KOPT-K1 (cell line): Measurements from ENCODE around the gene HDLBP.
"Not testable (repeated sequence)": the region's sequence is repeated elsewhere in the genome, so short reads cannot be mapped to it uniquely, and the experiment has no call there.

Experiments
- H3K27ac ChIP-seq: fragments of 200-600 bp; sonication (generic); 2 replicates; pipeline ENCODE4 v1.5.1; 2016; ENCODE audit warnings: antibody characterized with exemption, mild to moderate bottlenecking, low read depth, low read length; ENCODE audit not compliant: poor library complexity, severe bottlenecking
- H3K36me3 ChIP-seq: fragments of 200-600 bp; sonication (generic); 2 replicates; pipeline ENCODE4 v1.5.1; 2017; ENCODE audit warnings: antibody characterized with exemption, mild to moderate bottlenecking, low read length, moderate library complexity; ENCODE audit not compliant: insufficient read depth
- H3K9me3 ChIP-seq: fragments of 200-600 bp; sonication (generic); 2 replicates; pipeline ENCODE4 v1.5.1; 2017; ENCODE audit warnings: antibody characterized with exemption, low read length, mild to moderate bottlenecking; ENCODE audit not compliant: insufficient read depth, poor library complexity, severe bottlenecking

The HDLBP gene

GRCh38 chr2:241278306-241278705 lies 37.2 kb downstream of the HDLBP start:
- not testable (repeated sequence) for H3K27ac ChIP-seq
- H3K36me3 ChIP-seq = peaks cover 16% of the 10 kb centered on the region
- H3K9me3 ChIP-seq = peaks cover 14% of the 10 kb centered on the region

DNA sequence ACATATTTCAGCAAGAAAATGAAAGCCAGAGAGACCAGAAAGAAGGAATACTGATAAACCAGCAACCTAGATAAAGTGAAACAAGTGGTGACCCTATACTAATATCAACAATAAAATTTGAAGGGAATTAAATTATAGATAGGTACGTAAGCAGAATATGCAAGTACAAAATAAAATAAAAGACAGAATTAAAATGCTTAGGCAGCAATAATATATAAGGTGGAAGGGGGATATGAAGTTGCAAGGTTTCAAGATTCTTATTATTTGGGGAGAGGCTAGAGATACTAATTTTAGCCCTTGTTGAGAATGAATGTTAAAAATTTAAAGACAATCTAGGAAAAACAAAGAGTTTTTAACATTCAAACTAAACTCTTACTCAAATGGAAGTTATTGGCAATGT lies 39.6 kb downstream of the HDLBP start:
- H3K27ac ChIP-seq = no peak overlapping the region
- peaks cover 16% of the 10 kb centered on the region for H3K36me3 ChIP-seq

GRCh38 chr2:241275504-241275903 lies 40.0 kb downstream of the HDLBP start:
- peaks cover 16% of the 10 kb centered on the region for H3K36me3 ChIP-seq
- H3K9me3 ChIP-seq = peaks cover 14% of the 10 kb centered on the region
- H3K27ac ChIP-seq = no peak overlapping the region

More for the DNA sequence above, 39.6 kb downstream of the HDLBP start:
- H3K9me3 ChIP-seq = peaks cover 14% of the 10 kb centered on the region

- Histone ChIP-seq H3K9me3 (peaks cover 14% of the 10 kb centered on the region), H3K27ac (no peak overlapping the region), H3K36me3 (peaks cover 9% of the 10 kb centered on the region; the same call in 1 of the 2 replicates)
Measured at GRCh38 chr2:241274127-241274526, 41.3 kb downstream of the HDLBP start.

- no peak overlapping the region for H3K27ac ChIP-seq
- peaks cover 14% of the 10 kb centered on the region for H3K9me3 ChIP-seq
Measured at GRCh38 chr2:241273210-241274020, 42.1 kb downstream of the HDLBP start.

GRCh38 chr2:241272303-241273209 lies 42.9 kb downstream of the HDLBP start:
- H3K9me3 ChIP-seq = peaks cover 14% of the 10 kb centered on the region
- peaks cover 13% of the 10 kb centered on the region for H3K36me3 ChIP-seq
- H3K27ac ChIP-seq = no peak overlapping the region

More at GRCh38 chr2:241273210-241274020, 42.1 kb downstream of the HDLBP start:
- H3K36me3 ChIP-seq = peaks cover 9% of the 10 kb centered on the region; the same call in 1 of the 2 replicates

- H3K27ac ChIP-seq = no peak overlapping the region
- peaks cover 20% of the 10 kb centered on the region for H3K36me3 ChIP-seq
- peaks cover 14% of the 10 kb centered on the region for H3K9me3 ChIP-seq
Measured at GRCh38 chr2:241271706-241272302, 43.7 kb downstream of the HDLBP start.

DNA sequence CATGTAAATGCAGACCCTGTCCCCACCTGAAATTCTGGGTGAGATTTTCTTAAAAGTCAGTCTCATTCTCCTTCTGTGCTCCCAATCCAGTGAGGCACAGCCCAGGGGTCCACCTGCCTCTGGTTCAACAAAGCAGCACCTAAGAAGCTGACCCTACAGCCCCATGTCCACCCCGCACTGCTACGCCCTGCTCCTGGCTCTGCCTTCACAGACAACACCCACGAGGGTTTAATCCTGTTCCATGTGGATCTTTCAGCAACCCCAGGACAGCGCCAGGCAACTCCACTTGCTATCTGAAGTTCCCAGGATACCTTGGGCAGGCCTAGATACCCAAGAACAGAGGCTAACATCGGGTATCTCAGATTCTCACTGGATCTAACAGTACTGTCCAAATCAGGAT lies 44.9 kb downstream of the HDLBP start:
- Histone ChIP-seq H3K27ac (no peak overlapping the region), H3K9me3 (peaks cover 4% of the 10 kb centered on the region), H3K36me3 (peaks cover 32% of the 10 kb centered on the region)

DNA sequence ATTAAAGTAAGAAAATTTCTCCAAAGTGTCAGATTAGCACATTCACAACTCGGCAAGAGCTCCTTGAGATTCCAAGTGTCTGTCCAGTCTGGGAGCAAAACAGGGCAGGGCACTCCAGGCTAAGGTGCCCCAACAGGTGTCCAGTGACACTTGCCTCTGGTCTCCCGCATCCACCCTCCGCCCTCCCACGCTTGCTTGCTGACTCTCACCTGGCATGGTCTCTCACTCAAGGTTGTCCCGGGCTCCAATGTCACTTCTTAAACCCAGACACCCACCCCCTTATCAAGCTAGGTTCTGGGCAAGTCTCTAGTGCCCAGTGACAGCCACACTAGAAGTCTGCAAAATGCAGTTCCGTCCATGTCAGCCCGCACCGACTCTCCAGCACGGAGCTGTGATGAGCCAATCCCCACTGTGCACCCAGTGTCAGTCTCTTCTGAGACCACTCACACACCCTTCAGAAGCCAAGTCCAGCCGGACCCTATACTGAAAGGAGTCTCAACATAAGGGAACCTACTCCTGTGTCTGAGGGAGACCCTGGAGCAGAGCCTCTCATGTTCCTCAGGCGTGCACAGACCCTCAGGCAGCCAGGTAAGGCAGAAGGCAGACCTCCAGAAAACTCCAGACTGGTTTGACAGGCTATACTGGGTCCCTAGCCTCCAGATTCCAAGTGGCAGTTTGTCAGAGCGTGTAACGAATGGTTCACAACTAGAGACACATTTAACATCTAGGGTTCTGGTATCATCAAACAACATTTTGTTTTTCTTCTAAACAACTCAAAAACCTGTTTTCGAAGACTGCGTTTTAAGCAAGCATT lies 45.6 kb downstream of the HDLBP start:
- H3K27ac ChIP-seq = no peak overlapping the region
- H3K36me3 ChIP-seq = peaks cover 37% of the 10 kb centered on the region
- no peaks in the 10 kb centered on the region for H3K9me3 ChIP-seq

GRCh38 chr2:241268716-241269445 lies 46.6 kb downstream of the HDLBP start:
- H3K27ac ChIP-seq = no peak overlapping the region
- H3K36me3 ChIP-seq = peaks cover 42% of the 10 kb centered on the region
- no peaks in the 10 kb centered on the region for H3K9me3 ChIP-seq

DNA sequence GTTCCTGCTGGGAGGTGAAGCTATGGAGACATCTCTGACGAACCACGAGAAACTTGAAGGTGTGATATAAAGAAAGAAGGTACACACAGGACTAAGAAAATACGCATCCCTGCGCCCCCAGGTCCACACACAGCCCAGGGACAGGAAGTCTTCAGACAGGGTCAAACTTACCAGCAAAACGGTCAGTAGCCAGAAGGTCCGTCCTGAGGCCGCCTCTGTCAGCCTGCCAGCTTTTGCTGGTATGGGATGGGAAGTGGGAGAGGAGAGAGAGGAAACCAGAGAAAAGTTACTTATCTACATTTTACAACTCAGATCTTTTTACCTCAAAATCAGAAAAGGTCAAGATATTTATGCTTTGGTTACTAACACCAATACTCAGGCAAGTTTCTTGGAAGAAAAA lies 47.2 kb downstream of the HDLBP start:
- no peak overlapping the region for H3K27ac ChIP-seq
- no peaks in the 10 kb centered on the region for H3K9me3 ChIP-seq
- H3K36me3 ChIP-seq = peaks cover 42% of the 10 kb centered on the region

DNA sequence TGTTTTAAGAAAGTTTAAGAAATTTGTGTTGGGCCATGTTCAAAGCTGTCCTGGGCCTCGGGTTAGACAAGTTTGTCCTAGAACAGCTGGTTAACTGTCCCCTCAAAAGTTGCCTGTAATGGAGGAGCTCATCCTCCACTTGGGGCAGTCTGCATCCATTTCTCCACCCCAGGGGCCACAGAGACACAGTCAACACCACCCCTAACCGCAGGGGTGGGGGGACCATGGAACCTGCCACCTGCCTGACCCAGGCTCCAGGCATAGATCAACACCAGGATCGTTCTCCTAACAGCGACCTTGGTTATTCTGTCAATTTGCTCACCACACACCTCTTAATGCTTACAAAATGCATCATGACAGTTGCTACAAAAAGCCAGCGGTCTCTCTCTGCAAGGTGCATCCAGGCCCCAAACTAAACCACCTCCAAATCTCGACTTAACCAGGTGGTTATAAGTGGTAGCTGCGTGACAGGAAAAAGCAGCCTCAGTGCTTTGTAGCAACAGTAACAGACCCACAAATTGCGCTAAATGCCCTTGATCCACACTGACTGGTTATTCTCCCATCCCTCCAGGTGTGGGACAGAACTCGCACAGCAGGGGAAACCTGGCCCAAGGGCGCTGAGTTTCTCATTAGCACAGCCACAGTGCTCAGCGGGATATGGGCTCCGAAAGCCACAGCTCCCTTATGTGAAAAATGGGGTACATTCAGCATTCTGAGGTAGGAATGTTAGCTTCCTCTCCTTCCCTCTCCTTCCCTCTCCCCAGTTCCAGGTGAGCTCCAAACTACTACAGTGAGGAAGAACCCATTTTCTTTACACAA lies 48.0 kb downstream of the HDLBP start:
- H3K9me3 ChIP-seq = no peaks in the 10 kb centered on the region
- H3K27ac ChIP-seq = no peak overlapping the region
- peaks cover 51% of the 10 kb centered on the region for H3K36me3 ChIP-seq

DNA sequence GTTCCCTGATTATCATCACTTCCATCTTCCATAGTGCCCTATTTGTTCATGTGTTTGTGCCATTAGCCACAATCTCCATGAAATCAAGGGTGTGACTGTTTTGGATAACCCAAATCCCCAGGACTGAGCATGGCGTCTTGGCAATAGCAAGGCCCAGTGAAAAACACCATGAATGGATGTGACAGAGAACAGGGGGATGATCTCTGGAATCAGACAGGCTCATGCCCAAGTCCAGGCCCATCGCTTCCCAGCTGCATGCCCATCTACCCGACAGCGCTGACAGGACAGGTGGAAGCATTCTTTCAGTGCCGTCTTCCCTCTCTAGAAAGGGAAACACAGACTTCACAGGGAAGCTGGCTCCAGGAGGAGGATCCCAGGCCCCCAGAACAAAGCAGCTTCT lies 50.0 kb downstream of the HDLBP start:
- no peak overlapping the region for H3K27ac ChIP-seq
- H3K36me3 ChIP-seq = peaks cover 70% of the 10 kb centered on the region
- no peaks in the 10 kb centered on the region for H3K9me3 ChIP-seq
